Pancreas (tissue), 10 donors: ENCODE data around the gene ATP8A2. TPM values are rescaled to one million over a fixed set of nuclear protein-coding genes. Genes with fewer than 3 reads are reported as not detected.

Experiments
- ATAC-seq, 4 donors: fragments of 200-7000 bp; cut with Tn5 transposase; one replicate each; pipeline versions ENCODE4 v1.8.0 to v1.9.1; 2020; ENCODE audit warnings: mild to moderate bottlenecking in 4 of 4, moderate library complexity in 4 of 4
- DNase-seq, 6 donors: peaks; one replicate each; pipeline ENCODE4 v3.0.0-alpha.2; 2020
- FAIRE-seq: peaks from 2 replicates; lab custom pipeline; 2012; peaks lifted over from hg19 to GRCh38; lab: Jason Lieb, UNC
- H3K27ac ChIP-seq, 4 donors: fragments of 200-600 bp; sonication (generic); 1 replicate in 3 of 4; 2 replicates in 1 of 4; pipeline versions ENCODE4 v1.5.0 to v1.8.0; 2020
- H3K27me3 ChIP-seq, 4 donors: fragments of 200-600 bp; one replicate each; pipeline ENCODE4 v1.8.0; 2021
- H3K36me3 ChIP-seq, 3 donors: fragments of 200-600 bp; sonication (generic) in 1 of 3; one replicate each; pipeline versions ENCODE4 v1.5.0 to v1.8.0; 2020 to 2021
- H3K4me1 ChIP-seq, 3 donors: fragments of 200-600 bp; one replicate each; pipeline ENCODE4 v1.8.0; 2021
- H3K4me3 ChIP-seq, 4 donors: fragments of 200-600 bp; sonication (generic) in 2 of 4; one replicate each; pipeline versions ENCODE4 v1.5.0 to v1.8.0; 2020 to 2021
- H3K9me3 ChIP-seq, 4 donors: fragments of 200-600 bp; one replicate each; pipeline ENCODE4 v1.8.0; 2021
- WGBS, 2 donors: extraction: QIAGEN DNeasy Blood & Tissue Kit; methylation state at CpG; one replicate each; pipeline ENCODE4 v1.1.7; 2013; 5-methylcytosine and 5-hydroxymethylcytosine counted together
- intact Hi-C, 3 donors: fragments of 100-400 bp; cut with DNase I; formaldehyde crosslinking; loops; one replicate each; pipeline versions ENCODE4 v1.11.1 to v1.14.2; 2022
- polyA plus RNA-seq, 2 donors: library from polyadenylated mRNA; stranded (reverse); fragments of 200-250 nt; gene quantifications; one replicate each; pipeline ENCODE4 v1.2.3, GENCODE V29; 2013
- total RNA-seq, 6 donors: library from RNA; stranded (reverse); fragmentation: NEBNext Ultra II Directional in 4 of 6; extraction: Animal tissue kit (Norgen Biotek cat#: 25700) in 4 of 6; gene quantifications; one replicate each; pipeline versions ENCODE4 v1.2.1 to v1.2.4, GENCODE V29; 2021 to 2023
- TF ChIP-seq, protein P1 (sequence below), 4 donors: fragments of 200-600 bp; sonication (generic) in 3 of 4; IDR thresholded peaks; one replicate each; pipeline versions ENCODE4 v1.5.0 to v1.8.0; 2021; ENCODE audit warnings: antibody characterized with exemption in 4 of 4
- donor health status: healthy with polysubstance abuse.
- donor health status: DM: no; HTN: no; CAD: no; lungs with moderate emphysema.
- donor health status: DM: no; HTN: no; CAD: no.
- donor health status: control.
- donor health status: control.
- donor health status: Bipolar disorder and iron deficiency.
- donor health status: DM: yes; HTN: yes; CAD: no.
- donor health status: DM: no; HTN: no; CAD: no.
- donor health status: DM: no; HTN: no; CAD: no.
- donor health status: DM: yes; HTN: yes; CAD: no.

Gene ATP8A2
- total and polyA plus RNA-seq, 8 donors, result 0.04 to 0.28 (median 0.14) TPM

- H3K9me3 ChIP-seq, result no peaks in the 10 kb centered on the region
- TF ChIP-seq, protein P1, sequence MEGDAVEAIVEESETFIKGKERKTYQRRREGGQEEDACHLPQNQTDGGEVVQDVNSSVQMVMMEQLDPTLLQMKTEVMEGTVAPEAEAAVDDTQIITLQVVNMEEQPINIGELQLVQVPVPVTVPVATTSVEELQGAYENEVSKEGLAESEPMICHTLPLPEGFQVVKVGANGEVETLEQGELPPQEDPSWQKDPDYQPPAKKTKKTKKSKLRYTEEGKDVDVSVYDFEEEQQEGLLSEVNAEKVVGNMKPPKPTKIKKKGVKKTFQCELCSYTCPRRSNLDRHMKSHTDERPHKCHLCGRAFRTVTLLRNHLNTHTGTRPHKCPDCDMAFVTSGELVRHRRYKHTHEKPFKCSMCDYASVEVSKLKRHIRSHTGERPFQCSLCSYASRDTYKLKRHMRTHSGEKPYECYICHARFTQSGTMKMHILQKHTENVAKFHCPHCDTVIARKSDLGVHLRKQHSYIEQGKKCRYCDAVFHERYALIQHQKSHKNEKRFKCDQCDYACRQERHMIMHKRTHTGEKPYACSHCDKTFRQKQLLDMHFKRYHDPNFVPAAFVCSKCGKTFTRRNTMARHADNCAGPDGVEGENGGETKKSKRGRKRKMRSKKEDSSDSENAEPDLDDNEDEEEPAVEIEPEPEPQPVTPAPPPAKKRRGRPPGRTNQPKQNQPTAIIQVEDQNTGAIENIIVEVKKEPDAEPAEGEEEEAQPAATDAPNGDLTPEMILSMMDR (IDR thresholded peaks at IDR 0.05), result no peak
- H3K4me3 ChIP-seq, result no peak overlapping the region
- no peaks in the 10 kb centered on the region for H3K36me3 ChIP-seq
- DNase-seq (no peak), ATAC-seq (no peak), FAIRE-seq (no peak)
- peaks cover 0 to 10% (median 0%) of the 10 kb centered on the region in 4 donors for H3K27me3 ChIP-seq
- intact Hi-C loops, result no loop called here
- no peaks in the 10 kb centered on the region for H3K4me1 ChIP-seq
- 47 to 60% methylated on average over 10 of the region's 10 CpGs for WGBS, 2 donors
- H3K27ac ChIP-seq, result no peak overlapping the region
Measured at GRCh38 chr13:25493931-25494640, 122.3 kb downstream of the ATP8A2 start.

DNA sequence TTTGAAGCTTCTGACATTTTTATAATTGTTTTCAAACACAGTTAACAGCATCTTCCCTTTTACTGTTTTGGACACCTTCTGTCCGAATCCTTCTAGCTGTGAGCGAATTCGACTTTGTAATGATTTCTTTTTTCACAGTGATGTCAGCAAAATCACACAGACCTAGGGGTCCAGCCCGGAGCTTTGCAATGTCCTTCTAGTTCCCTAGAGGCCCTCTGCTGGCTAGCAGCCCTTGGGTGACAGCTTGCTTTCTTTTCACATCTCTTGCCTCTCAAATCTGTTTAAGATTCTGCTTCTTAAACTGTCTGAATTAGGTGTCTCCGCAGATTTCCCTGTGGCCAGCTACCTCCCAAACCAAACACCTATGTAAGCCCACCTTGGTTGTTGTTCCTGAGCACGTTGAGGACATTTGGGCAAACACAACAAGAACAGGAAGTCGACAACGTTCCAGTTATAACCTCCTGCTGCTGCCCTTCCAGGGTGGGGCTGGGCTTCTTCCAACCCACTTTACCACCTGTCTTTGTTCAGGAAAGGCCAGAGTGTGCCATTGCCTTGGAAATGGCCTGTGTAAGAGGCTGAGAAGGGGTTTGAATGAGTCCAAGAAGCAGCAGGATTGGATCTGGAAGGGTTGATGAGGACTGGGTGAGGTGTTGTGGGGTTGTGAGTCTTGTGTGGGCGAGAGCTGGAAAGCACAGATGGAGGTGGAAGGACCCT lies 123.1 kb downstream of the ATP8A2 start:
- Histone ChIP-seq H3K4me3 (no peak overlapping the region), H3K36me3 (no peaks in the 10 kb centered on the region), H3K9me3 (no peaks in the 10 kb centered on the region), H3K27me3 (peaks cover 0 to 10% (median 0%) of the 10 kb centered on the region in 4 donors), H3K4me1 (no peaks in the 10 kb centered on the region), H3K27ac (no peak overlapping the region)
- no peak for ATAC-seq
- DNase-seq, result no peak
- TF ChIP-seq, protein P1 (IDR thresholded peaks at IDR 0.05), result no peak
- FAIRE-seq, result no peak
- WGBS, 2 donors, result 38 to 49% methylated on average over 9 of the region's 9 CpGs
- intact Hi-C loops, result no loop called here

GRCh38 chr13:25501231-25501630 lies 129.5 kb downstream of the ATP8A2 start:
- Histone ChIP-seq H3K27me3 (peaks cover 0 to 13% (median 0%) of the 10 kb centered on the region in 4 donors), H3K36me3 (no peaks in the 10 kb centered on the region), H3K4me1 (no peaks in the 10 kb centered on the region), H3K4me3 (no peak overlapping the region), H3K27ac (no peak overlapping the region), H3K9me3 (no peaks in the 10 kb centered on the region)
- DNase-seq (no peak), FAIRE-seq (no peak), ATAC-seq (no peak)
- TF ChIP-seq, protein P1 (IDR thresholded peaks at IDR 0.05), result no peak
- WGBS, 2 donors, result 45 to 57% methylated on average over 3 of the region's 3 CpGs
- intact Hi-C loops, result no loop called here

GRCh38 chr13:25502031-25502430 lies 130.3 kb downstream of the ATP8A2 start:
- H3K27ac ChIP-seq, result no peak overlapping the region
- WGBS, 2 donors, result 49 to 55% methylated on average over 3 of the region's 3 CpGs
- no peaks in the 10 kb centered on the region for H3K9me3 ChIP-seq
- H3K36me3 ChIP-seq, result no peaks in the 10 kb centered on the region
- peaks cover 0 to 18% (median 0%) of the 10 kb centered on the region in 4 donors for H3K27me3 ChIP-seq
- TF ChIP-seq, protein P1 (IDR thresholded peaks at IDR 0.05), result no peak
- FAIRE-seq (no peak), DNase-seq (no peak), ATAC-seq (no peak)
- H3K4me3 ChIP-seq, result no peak overlapping the region
- H3K4me1 ChIP-seq, result no peaks in the 10 kb centered on the region
- intact Hi-C loops, result no loop called here

- no peak for ATAC-seq
- no peak overlapping the region for H3K27ac ChIP-seq
- H3K4me1 ChIP-seq, result no peaks in the 10 kb centered on the region
- no peak overlapping the region for H3K4me3 ChIP-seq
- H3K9me3 ChIP-seq, result no peaks in the 10 kb centered on the region
- FAIRE-seq, result no peak
- peaks cover 0 to 18% (median 0%) of the 10 kb centered on the region in 4 donors for H3K27me3 ChIP-seq
- WGBS, 2 donors, result 56 to 78% methylated on average over 6 of the region's 6 CpGs
- DNase-seq, result no peak
- TF ChIP-seq, protein P1 (IDR thresholded peaks at IDR 0.05), result no peak
- no peaks in the 10 kb centered on the region for H3K36me3 ChIP-seq
- intact Hi-C loops, result no loop called here
Measured at GRCh38 chr13:25502551-25502950, 130.8 kb downstream of the ATP8A2 start.
